HepG2 (cell line): Measurements from ENCODE around the gene COASY. TPM values are rescaled to one million over a fixed set of nuclear protein-coding genes. Genes with fewer than 3 reads are reported as not detected.
A peak's percentile ranks its signal among the peaks of the same experiment; 100 is the strongest.

ENCODE experiments used
- CENPX ChIP-seq: sonication (generic); formaldehyde crosslinking; IDR thresholded peaks from 2 replicates; pipeline ENCODE4 v1.9.0; 2021; ENCODE audit warnings: mild to moderate bottlenecking, missing genetic modification reagents, moderate library complexity
- E2F1 ChIP-seq: sonication (generic); formaldehyde crosslinking; IDR thresholded peaks from 2 replicates; pipeline ENCODE4 v1.5.0; 2020; ENCODE audit warnings: missing genetic modification reagents
- MAFG ChIP-seq: sonication (generic); formaldehyde crosslinking; IDR thresholded peaks from 2 replicates; pipeline ENCODE4 v1.5.1; 2020; ENCODE audit warnings: mild to moderate bottlenecking, missing genetic modification reagents
- NFKB2 ChIP-seq: sonication (generic); formaldehyde crosslinking; IDR thresholded peaks from 2 replicates; pipeline ENCODE4 v1.4.0; 2020; ENCODE audit warnings: missing genetic modification reagents, borderline replicate concordance
- NR2F1 ChIP-seq, 2 experiments: fragments of 450-650 bp in 1 of 2; formaldehyde crosslinking in 1 of 2; IDR thresholded peaks; 2 replicates each; pipeline versions ENCODE4 v1.5.0 to v1.6.1; 2016 to 2020; ENCODE audit warnings: mild to moderate bottlenecking in 1 of 2, missing compliant biosample characterization in 1 of 2, missing genetic modification reagents in 1 of 2, moderate library complexity in 1 of 2
- RFX3 ChIP-seq: IDR thresholded peaks from 2 replicates; pipeline ENCODE4 v1.6.1; 2016; ENCODE audit warnings: missing biosample characterization, missing genetic modification reagents
- SP5 ChIP-seq: IDR thresholded peaks from 2 replicates; pipeline ENCODE4 v1.6.1; 2016; ENCODE audit warnings: low read depth, borderline replicate concordance
- SRSF1 ChIP-seq: fragments of 200-400 bp; formaldehyde crosslinking; optimal IDR thresholded peaks from 2 replicates; pipeline ENCODE3; 2017; ENCODE audit warnings: mild to moderate bottlenecking, low read depth, low read length, moderate library complexity
- STAG1 ChIP-seq: sonication (generic); formaldehyde crosslinking; IDR thresholded peaks from 2 replicates; pipeline ENCODE4 v1.4.0; 2020; ENCODE audit warnings: missing genetic modification reagents
- SUZ12 ChIP-seq: fragments of 150-350 bp; IDR thresholded peaks from 2 replicates; pipeline ENCODE4 v1.6.1; 2014; ENCODE audit warnings: low read depth, low read length
- YEATS4 ChIP-seq: sonication (generic); formaldehyde crosslinking; IDR thresholded peaks from 2 replicates; pipeline ENCODE4 v1.4.0; 2020; ENCODE audit warnings: missing genetic modification reagents, borderline replicate concordance
- ZNF142 ChIP-seq: sonication (generic); formaldehyde crosslinking; IDR thresholded peaks from 2 replicates; pipeline ENCODE4 v1.4.0; 2020; ENCODE audit warnings: missing genetic modification reagents
- ZNF326 ChIP-seq: sonication (generic); formaldehyde crosslinking; IDR thresholded peaks from 2 replicates; pipeline ENCODE4 v1.4.0; 2020; ENCODE audit warnings: missing genetic modification reagents, borderline replicate concordance
- ZNF574 ChIP-seq: sonication (generic); formaldehyde crosslinking; IDR thresholded peaks from 2 replicates; pipeline ENCODE4 v1.4.0; 2020; ENCODE audit warnings: missing genetic modification reagents
- ZNF652 ChIP-seq: IDR thresholded peaks from 2 replicates; pipeline ENCODE4 v1.6.1; 2016; ENCODE audit warnings: low read depth, borderline replicate concordance
- ZNF749 ChIP-seq: sonication (generic); formaldehyde crosslinking; IDR thresholded peaks from 2 replicates; pipeline ENCODE4 v1.8.0; 2022; ENCODE audit warnings: mild to moderate bottlenecking, missing genetic modification reagents, moderate library complexity, borderline replicate concordance
- ZNF792 ChIP-seq: IDR thresholded peaks from 2 replicates; pipeline ENCODE4 v1.6.1; 2016
- ZSCAN20 ChIP-seq: sonication (generic); formaldehyde crosslinking; IDR thresholded peaks from 2 replicates; pipeline ENCODE4 v1.4.0; 2020; ENCODE audit warnings: missing genetic modification reagents, mild to moderate bottlenecking, borderline replicate concordance
- polyA plus RNA-seq, 8 experiments: library from polyadenylated mRNA; depleted of rRNA in 3 of 8; stranded (reverse) in 7 of 8; unstranded in 1 of 8; fragments of >200 nt; fragmentation: Illumina TruSeq in 4 of 8; extraction: Trizol in 4 of 8; gene quantifications; 2 replicates each; pipeline versions ENCODE4 v1.2.1 to v1.2.3, GENCODE V29; 2011 to 2016; ENCODE audit warnings: low read depth in 4 of 8, missing spikeins in 1 of 8, mixed read lengths in 1 of 8; ENCODE audit not compliant: insufficient read depth in 1 of 8
- total RNA-seq, 5 experiments: library from RNA; depleted of rRNA; stranded (reverse); fragments of >200 nt; fragmentation: Illumina TruSeq; extraction: Trizol; gene quantifications; 2 replicates each; pipeline ENCODE4 v1.2.3, GENCODE V29; 2016; ENCODE audit warnings: low read depth in 1 of 5

COASY gene
- total and polyA plus RNA-seq, 2 of the 13 experiments (the other 11 are each of a cell fraction or from before 2014, with no cell fraction given): 90.7 to 125 TPM

GRCh38 chr17:42541041-42541833 lies 20.7 kb upstream of the COASY start (continued):
- peak; percentile 40; the same call in 1 of the 2 replicates for TF ChIP-seq ZNF652 (CRISPR knock-in tag)
- peak; percentile 63 to 68; a peak in 3 of 4 replicates for TF ChIP-seq NR2F1 (CRISPR knock-in tag; IDR thresholded peaks at IDR 0.05)
- TF ChIP-seq ZNF792 (CRISPR knock-in tag): peak; percentile 94
- peak; percentile 59; the same call in 1 of the 2 replicates for TF ChIP-seq NFKB2 (CRISPR knock-in tag)
- peak; percentile 33; the same call in 1 of the 2 replicates for TF ChIP-seq SP5
- TF ChIP-seq ZNF326 (CRISPR knock-in tag): no peak
- TF ChIP-seq ZNF749 (CRISPR knock-in tag): 0 out of 2 replicates have a peak, but pooled peaks have one; percentile 60
- peak; percentile 28; the same call in 1 of the 2 replicates for TF ChIP-seq ZNF142 (CRISPR knock-in tag)
- peak; percentile 73; the same call in 1 of the 2 replicates for TF ChIP-seq YEATS4 (CRISPR knock-in tag)
- TF ChIP-seq CENPX (CRISPR knock-in tag): no peak
- TF ChIP-seq SUZ12: no peak
- TF ChIP-seq ZNF574 (CRISPR knock-in tag): peak; percentile 65
- no peak for TF ChIP-seq MAFG (CRISPR knock-in tag)
- TF ChIP-seq ZSCAN20 (CRISPR knock-in tag): no peak
- no peak for TF ChIP-seq SRSF1
- TF ChIP-seq E2F1 (CRISPR knock-in tag): no peak
- TF ChIP-seq RFX3 (CRISPR knock-in tag): peak; percentile 37; the same call in 1 of the 2 replicates
- no peak for TF ChIP-seq STAG1 (CRISPR knock-in tag)
